ENCODE results near the gene TRMU. TPM values are rescaled to one million over a fixed set of nuclear protein-coding genes. Genes with fewer than 3 reads are reported as not detected.

Gene TRMU
- total and polyA plus RNA-seq, 2 experiments from 2014 or later, result 48.3 to 70.4 TPM

DNA sequence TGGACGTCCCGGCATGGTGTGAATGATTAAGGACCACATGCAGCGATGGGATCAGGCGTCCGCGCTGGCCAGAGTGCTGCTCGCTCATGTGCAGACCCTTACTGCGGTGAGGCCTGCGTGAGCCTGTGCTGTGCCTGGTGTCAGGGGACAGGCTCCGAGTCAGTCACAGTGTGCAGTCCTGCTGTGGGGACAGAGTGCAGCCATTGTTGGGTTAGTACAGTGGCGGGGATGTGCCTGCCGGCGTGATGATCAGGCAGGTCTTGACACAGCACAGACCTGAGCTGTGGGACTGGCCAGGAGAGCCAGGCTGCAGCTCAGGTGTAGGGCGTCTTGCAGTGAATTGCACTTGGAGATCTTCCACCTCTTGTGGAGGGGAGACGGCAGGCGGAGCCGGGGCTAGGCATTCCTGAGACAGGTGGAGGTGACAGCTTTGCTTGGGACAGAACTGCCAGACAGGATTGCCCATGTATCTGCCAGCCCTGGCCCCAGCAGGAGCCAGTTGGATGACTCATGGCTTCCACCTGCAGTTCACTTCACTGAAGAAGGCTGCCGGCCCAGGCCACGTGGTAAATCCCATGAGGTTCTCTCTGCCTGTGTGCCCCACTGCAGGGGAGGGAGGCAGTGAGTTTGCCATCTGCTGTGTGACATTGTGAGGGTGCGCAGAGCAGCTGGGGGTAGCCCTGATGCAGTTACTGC lies 17.3 kb downstream of the TRMU start:
- ATAC-seq, result no peak
- no peak for DNase-seq (ENCODE audit: low spot score)

GRCh38 chr22:46353483-46354105 lies 18.1 kb downstream of the TRMU start:
- Histone ChIP-seq H3K27me3 (ENCODE audit: insufficient read depth) (no peaks in the 10 kb centered on the region), H2AFZ (no peak overlapping the region), H3K4me3 (no peak overlapping the region), H3K79me2 (replicated peaks; ENCODE audit: insufficient read depth) (no peaks in the 10 kb centered on the region), H3K4me2 (no peak overlapping the region), H3K36me3 (ENCODE audit: insufficient read depth) (peaks cover 11% of the 10 kb centered on the region; the same call in 1 of the 2 replicates), H3K4me1 (ENCODE audit: insufficient read depth) (no peaks in the 10 kb centered on the region), H4K20me1 (replicated peaks; ENCODE audit: insufficient read depth) (peaks cover 4% of the 10 kb centered on the region), H3K9me2 (ENCODE audit: insufficient read depth) (no peaks in the 10 kb centered on the region), H3F3A (replicated peaks; ENCODE audit: low read depth) (peaks cover 4% of the 10 kb centered on the region; the same call in 1 of the 2 replicates), H3K27ac (ENCODE audit: low read depth) (no peak overlapping the region)
- H3K27me3 Mint-ChIP-seq (ENCODE audit: insufficient read depth, low read depth, poor library complexity), result peaks cover 8% of the 10 kb centered on the region
- H3K9me3 Mint-ChIP-seq, result no peaks in the 10 kb centered on the region; the same call in 2 of the 3 replicates
- peaks cover 57% of the 10 kb centered on the region for H3K36me3 Mint-ChIP-seq (ENCODE audit: low read depth)
- no peaks in the 10 kb centered on the region for H3K4me1 Mint-ChIP-seq
- H3K27ac Mint-ChIP-seq, result no peak overlapping the region
- no peak overlapping the region for H3K4me3 Mint-ChIP-seq
- no peak for ATAC-seq
- DNase-seq (ENCODE audit: low spot score), result no peak
- TF ChIP-seq STAT1 (IDR thresholded peaks at IDR 0.05; ENCODE audit: unreplicated experiment) (no peak), EZH2 (IDR thresholded peaks at IDR 0.05; ENCODE audit: low read depth, unreplicated experiment) (no peak), REST (IDR thresholded peaks at IDR 0.05; ENCODE audit: unreplicated experiment) (no peak), ZNF331 (CRISPR knock-in tag; IDR thresholded peaks at IDR 0.05; ENCODE audit: low read depth) (no peak), ZNF114 (CRISPR knock-in tag; IDR thresholded peaks at IDR 0.05) (no peak), EZH2phosphoT487 (IDR thresholded peaks at IDR 0.05; ENCODE audit: unreplicated experiment) (no peak), POLR2AphosphoS5 (IDR thresholded peaks at IDR 0.05; ENCODE audit: low read depth) (no peak), JUNB (IDR thresholded peaks at IDR 0.05; ENCODE audit: unreplicated experiment) (no peak)
- TF ChIP-seq, protein P1, sequence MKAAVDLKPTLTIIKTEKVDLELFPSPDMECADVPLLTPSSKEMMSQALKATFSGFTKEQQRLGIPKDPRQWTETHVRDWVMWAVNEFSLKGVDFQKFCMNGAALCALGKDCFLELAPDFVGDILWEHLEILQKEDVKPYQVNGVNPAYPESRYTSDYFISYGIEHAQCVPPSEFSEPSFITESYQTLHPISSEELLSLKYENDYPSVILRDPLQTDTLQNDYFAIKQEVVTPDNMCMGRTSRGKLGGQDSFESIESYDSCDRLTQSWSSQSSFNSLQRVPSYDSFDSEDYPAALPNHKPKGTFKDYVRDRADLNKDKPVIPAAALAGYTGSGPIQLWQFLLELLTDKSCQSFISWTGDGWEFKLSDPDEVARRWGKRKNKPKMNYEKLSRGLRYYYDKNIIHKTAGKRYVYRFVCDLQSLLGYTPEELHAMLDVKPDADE (IDR thresholded peaks at IDR 0.05), result no peak

More for the DNA sequence above, 17.3 kb downstream of the TRMU start:
- Mint-ChIP-seq H3K4me3 (no peak overlapping the region), H3K9me3 (no peaks in the 10 kb centered on the region; the same call in 2 of the 3 replicates), H3K4me1 (no peaks in the 10 kb centered on the region), H3K27ac (no peak overlapping the region), H3K27me3 (ENCODE audit: insufficient read depth, low read depth, poor library complexity) (peaks cover 8% of the 10 kb centered on the region), H3K36me3 (ENCODE audit: low read depth) (peaks cover 65% of the 10 kb centered on the region)
- Histone ChIP-seq H3K4me1 (ENCODE audit: insufficient read depth) (no peaks in the 10 kb centered on the region), H3K27ac (ENCODE audit: low read depth) (no peak overlapping the region), H3F3A (replicated peaks; ENCODE audit: low read depth) (peaks cover 4% of the 10 kb centered on the region; the same call in 1 of the 2 replicates), H3K9me2 (ENCODE audit: insufficient read depth) (no peaks in the 10 kb centered on the region), H3K79me2 (replicated peaks; ENCODE audit: insufficient read depth) (no peaks in the 10 kb centered on the region), H3K4me3 (no peak overlapping the region), H2AFZ (no peak overlapping the region), H3K27me3 (ENCODE audit: insufficient read depth) (no peaks in the 10 kb centered on the region), H3K4me2 (no peak overlapping the region), H4K20me1 (replicated peaks; ENCODE audit: insufficient read depth) (peaks cover 4% of the 10 kb centered on the region), H3K36me3 (ENCODE audit: insufficient read depth) (peaks cover 11% of the 10 kb centered on the region; the same call in 1 of the 2 replicates)
- TF ChIP-seq REST (IDR thresholded peaks at IDR 0.05; ENCODE audit: unreplicated experiment), result no peak
- no peak for TF ChIP-seq EZH2phosphoT487 (IDR thresholded peaks at IDR 0.05; ENCODE audit: unreplicated experiment)

Data from GM23338 (cell line).